PC-3 (cell line): ENCODE results near the gene GNAZ. TPM values are rescaled to one million over a fixed set of nuclear protein-coding genes. Genes with fewer than 3 reads are reported as not detected.
"Not testable (repeated sequence)": the region's sequence is repeated elsewhere in the genome, so short reads cannot be mapped to it uniquely, and the experiment has no call there.

Experiments
- ATAC-seq: fragments of 200-7000 bp; cut with Tn5 transposase; 2 replicates; pipeline ENCODE4 v1.9.1; 2020; ENCODE audit warnings: mild to moderate bottlenecking, moderate library complexity
- BruUV-seq: library from RNA; stranded (reverse); fragments of 400-500 nt; replicated peaks from 2 replicates; lab custom pipeline; 2021; lab: Mats Ljungman, UMichigan
- CTCF ChIA-PET: fragments of 300-600 bp; sonication (Branson Sonifier 250); formaldehyde crosslinking; loops from one replicate; lab custom pipeline; 2022; ENCODE audit warnings: antibody characterized with exemption; lab: Charles Lee
- POLR2A ChIA-PET: fragments of 300-600 bp; sonication (Branson Sonifier 250); formaldehyde crosslinking; loops from one replicate; lab custom pipeline; 2022; ENCODE audit warnings: antibody characterized with exemption; ENCODE audit not compliant: unreplicated experiment; lab: Charles Lee
- DNase-seq: peaks from one replicate; pipeline ENCODE4 v3.0.0-alpha.2; 2015
- H2AFZ ChIP-seq: fragments of 300-600 bp; sonication (generic); 2 replicates; pipeline ENCODE4 v1.6.0; 2016; ENCODE audit warnings: antibody characterized with exemption, low read length
- H3F3A ChIP-seq: fragments of 300-600 bp; sonication (generic); one replicate; pipeline ENCODE4 v1.6.0; 2017; ENCODE audit warnings: antibody characterized with exemption, low read length, control low read depth, mild to moderate bottlenecking; ENCODE audit not compliant: unreplicated experiment
- H3K27ac ChIP-seq: fragments of 300-600 bp; sonication (generic); 2 replicates; pipeline ENCODE4 v1.5.1; 2016; ENCODE audit warnings: mild to moderate bottlenecking, low read length
- H3K27me3 ChIP-seq: fragments of 300-600 bp; sonication (generic); 2 replicates; pipeline ENCODE4 v1.6.1; 2016; ENCODE audit warnings: low read length, mixed read lengths
- H3K36me3 ChIP-seq: fragments of 300-600 bp; sonication (generic); 2 replicates; pipeline ENCODE4 v1.6.1; 2016; ENCODE audit warnings: low read depth, mixed run types, low read length, mixed read lengths
- H3K4me1 ChIP-seq: fragments of 300-600 bp; sonication (generic); 2 replicates; pipeline ENCODE4 v1.5.1; 2016; ENCODE audit warnings: low read length; ENCODE audit not compliant: insufficient read depth
- H3K4me2 ChIP-seq: fragments of 300-600 bp; sonication (generic); 2 replicates; pipeline ENCODE4 v1.6.0; 2016; ENCODE audit warnings: low read length
- H3K4me3 ChIP-seq: fragments of 300-600 bp; sonication (generic); 2 replicates; pipeline ENCODE4 v1.5.1; 2016; ENCODE audit warnings: mild to moderate bottlenecking, low read length, mixed read lengths
- H3K79me2 ChIP-seq: fragments of 300-600 bp; sonication (generic); 2 replicates; pipeline ENCODE4 v1.6.1; 2017; ENCODE audit warnings: low read length, mixed read lengths
- H3K9ac ChIP-seq: fragments of 300-600 bp; sonication (generic); 2 replicates; pipeline ENCODE4 v1.6.0; 2016; ENCODE audit warnings: mild to moderate bottlenecking, low read length
- H3K9me2 ChIP-seq: fragments of 300-600 bp; sonication (generic); replicated peaks from 2 replicates; pipeline ENCODE4 v1.6.1; 2016; ENCODE audit warnings: mixed run types, low read length, mixed read lengths
- H3K9me3 ChIP-seq: fragments of 300-600 bp; sonication (generic); 2 replicates; pipeline ENCODE4 v1.6.1; 2016; ENCODE audit warnings: low read length, mixed read lengths
- H4K20me1 ChIP-seq: fragments of 300-600 bp; sonication (generic); 2 replicates; pipeline ENCODE4 v1.6.1; 2016; ENCODE audit warnings: low read length, mixed read lengths
- CTCF ChIP-seq: fragments of 300-600 bp; sonication (generic); conservative IDR thresholded peaks from 2 replicates; pipeline ENCODE4 v1.5.1; 2017; ENCODE audit warnings: antibody characterized with exemption, low read depth, mild to moderate bottlenecking, low read length
- EZH2 ChIP-seq: fragments of 300-600 bp; sonication (generic); IDR thresholded peaks from one replicate; pipeline ENCODE4 v1.6.1; 2017; ENCODE audit warnings: antibody characterized with exemption, mild to moderate bottlenecking, low read length; ENCODE audit not compliant: unreplicated experiment
- EZH2phosphoT487 ChIP-seq: fragments of 300-600 bp; sonication (generic); IDR thresholded peaks from 2 replicates; pipeline ENCODE4 v1.6.1; 2018; ENCODE audit warnings: mild to moderate bottlenecking, antibody characterized with exemption, low read length, borderline replicate concordance
- intact Hi-C: fragments of 100-400 bp; cut with micrococcal nuclease; formaldehyde crosslinking; loops from 2 replicates; pipeline ENCODE4 v1.9.0; 2023
- total RNA-seq: library from RNA; depleted of rRNA; stranded (reverse); fragments of >200 nt; gene quantifications from 2 replicates; pipeline ENCODE4 v1.2.3, GENCODE V29; 2014

Gene GNAZ
- total RNA-seq, 1 experiment from 2014 or later = 14.4 TPM

- Histone ChIP-seq H3K9me3 (no peaks in the 10 kb centered on the region), H3K79me2 (no peaks in the 10 kb centered on the region), H3K27me3 (no peaks in the 10 kb centered on the region), H4K20me1 (no peaks in the 10 kb centered on the region), H3K36me3 (no peaks in the 10 kb centered on the region), H3K4me3 (no peak overlapping the region), H3K9ac (no peak overlapping the region), H3K4me2 (no peak overlapping the region), H3K9me2 (no peaks in the 10 kb centered on the region), H2AFZ (no peak overlapping the region), H3K4me1 (no peaks in the 10 kb centered on the region), H3K27ac (no peak overlapping the region), H3F3A (no peaks in the 10 kb centered on the region)
- ChIA-PET POLR2A (no interaction called here), CTCF (no interaction called here)
- TF ChIP-seq CTCF (no peak), EZH2phosphoT487 (no peak), EZH2 (no peak)
- intact Hi-C loops = no loop called here
- BruUV-seq = no TSS peak
- no peak for ATAC-seq
- no peak for DNase-seq
Observed at GRCh38 chr22:23023294-23023693, 47.0 kb upstream of the GNAZ start.

- BruUV-seq = no TSS peak
- intact Hi-C loops = no loop called here
Observed at GRCh38 chr22:23026777-23027176, 43.5 kb upstream of the GNAZ start.

GRCh38 chr22:23027849-23028248 is 42.5 kb upstream of the GNAZ start:
- H3K9me3 ChIP-seq, H3K9me2 ChIP-seq, DNase-seq, H3K9ac ChIP-seq, H3K4me3 ChIP-seq, H3K79me2 ChIP-seq, POLR2A ChIA-PET, H2AFZ ChIP-seq, BruUV-seq, H3K4me1 ChIP-seq, H3K4me2 ChIP-seq, ATAC-seq, CTCF ChIA-PET, H3K27me3 ChIP-seq, H3K36me3 ChIP-seq, H4K20me1 ChIP-seq, intact Hi-C loops, H3K27ac ChIP-seq, H3F3A ChIP-seq: not testable (repeated sequence)

More at GRCh38 chr22:23026777-23027176, 43.5 kb upstream of the GNAZ start:
- ATAC-seq (no peak), DNase-seq (no peak)
- Histone ChIP-seq H3K79me2 (no peaks in the 10 kb centered on the region), H3K36me3 (no peaks in the 10 kb centered on the region), H3K4me2 (no peak overlapping the region), H4K20me1 (no peaks in the 10 kb centered on the region), H3K27me3 (no peaks in the 10 kb centered on the region), H3K4me1 (no peaks in the 10 kb centered on the region), H3K27ac (no peak overlapping the region), H3K9me2 (no peaks in the 10 kb centered on the region), H2AFZ (no peak overlapping the region), H3K9me3 (no peaks in the 10 kb centered on the region), H3K9ac (no peak overlapping the region), H3K4me3 (no peak overlapping the region), H3F3A (no peaks in the 10 kb centered on the region)
- ChIA-PET POLR2A (no interaction called here), CTCF (no interaction called here)
- no peak for TF ChIP-seq EZH2phosphoT487
- no peak for TF ChIP-seq CTCF
- no peak for TF ChIP-seq EZH2
